Measurements from ENCODE around the gene ANKS4B.
"Not testable (repeated sequence)": the region's sequence is repeated elsewhere in the genome, so short reads cannot be mapped to it uniquely, and the experiment has no call there.

Gene ANKS4B, protein sequence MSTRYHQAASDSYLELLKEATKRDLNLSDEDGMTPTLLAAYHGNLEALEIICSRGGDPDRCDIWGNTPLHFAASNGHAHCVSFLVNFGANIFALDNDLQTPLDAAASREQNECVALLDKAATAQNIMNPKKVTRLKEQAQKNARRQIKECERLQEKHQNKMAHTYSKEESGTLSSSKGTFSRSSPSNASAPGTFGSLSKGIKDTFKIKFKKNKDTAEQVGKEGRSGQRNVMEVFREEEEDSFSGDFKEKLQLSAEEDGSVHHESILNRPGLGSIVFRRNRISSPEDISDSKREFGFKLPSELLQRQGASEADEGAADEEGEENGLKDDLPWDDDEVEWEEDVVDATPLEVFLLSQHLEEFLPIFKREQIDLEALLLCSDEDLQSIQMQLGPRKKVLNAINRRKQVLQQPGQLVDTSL

GRCh38 chr16:21233521-21234150 is at the start of gene ANKS4B:
Gene ANKS4B (plus strand): TSS chr16:21233699. CDS start chr16:21233738, 39 bp downstream.
- DNase-seq (ENCODE audit: low read depth), result no peak

- no peak for DNase-seq (ENCODE audit: low read depth)
These were observed 49.5 kb upstream of the ANKS4B start for GRCh38 chr16:21183995-21184394.

GRCh38 chr16:21184834-21185233 is 48.7 kb upstream of the ANKS4B start:
- peak; percentile 3 for DNase-seq (ENCODE audit: low read depth)

GRCh38 chr16:21185659-21186325 is 47.7 kb upstream of the ANKS4B start:
- no peak for DNase-seq (ENCODE audit: low read depth)

GRCh38 chr16:21186326-21186691 is 47.2 kb upstream of the ANKS4B start:
- no peak for DNase-seq (ENCODE audit: low read depth)

- no peak for DNase-seq (ENCODE audit: low read depth)
These were observed 44.2 kb upstream of the ANKS4B start for GRCh38 chr16:21189311-21189710.

- DNase-seq (ENCODE audit: low read depth), result no peak
These were observed 43.5 kb upstream of the ANKS4B start for GRCh38 chr16:21190013-21190412.

DNA sequence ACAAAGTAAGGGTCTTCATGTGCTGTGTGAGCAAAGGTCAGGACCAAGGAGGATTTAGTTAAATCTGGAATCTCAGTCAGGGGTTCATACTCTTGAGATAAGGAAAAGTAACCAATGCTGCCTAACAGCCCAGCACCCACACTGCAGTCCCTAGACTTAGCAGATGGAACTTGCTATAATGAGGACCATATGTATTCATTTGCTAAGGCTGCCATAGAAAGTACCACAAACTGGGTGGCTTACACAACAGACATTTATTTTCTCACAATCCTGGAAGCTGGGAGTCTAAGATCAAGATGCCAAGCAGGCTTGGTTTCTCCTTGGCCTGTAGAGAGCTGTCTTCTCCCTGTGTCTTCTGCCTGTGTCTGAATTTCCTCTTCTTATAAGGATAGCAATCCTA is 42.9 kb upstream of the ANKS4B start:
- no peak for DNase-seq (ENCODE audit: low read depth)

- no peak for DNase-seq (ENCODE audit: low read depth)
These were observed 40.5 kb upstream of the ANKS4B start for GRCh38 chr16:21192991-21193390.

DNA sequence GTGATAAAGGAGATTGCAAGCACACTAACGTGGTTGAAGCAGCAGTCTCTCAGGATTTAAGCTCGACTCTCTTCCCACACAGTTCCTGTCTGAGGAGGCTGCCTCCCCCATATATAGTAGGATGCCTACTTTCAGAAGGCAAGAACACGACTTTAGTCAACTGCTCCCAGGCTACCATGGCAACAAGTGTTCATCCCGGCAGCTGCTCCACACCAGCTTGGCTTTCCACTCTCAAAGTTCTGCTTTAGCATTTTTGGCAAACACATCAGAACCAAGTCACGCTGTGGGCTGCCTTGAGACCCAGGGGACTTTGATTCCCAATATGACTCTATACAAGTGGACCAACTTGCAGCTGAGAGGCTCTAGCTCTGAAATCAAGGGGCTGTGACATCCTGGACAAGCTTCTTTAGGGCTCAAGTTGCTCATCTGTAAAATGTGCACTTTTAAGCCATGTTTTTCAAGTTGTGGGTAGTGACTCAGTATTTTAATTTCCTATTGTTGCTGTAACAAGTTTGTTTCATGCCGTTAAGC is 38.7 kb upstream of the ANKS4B start:
- no peak for DNase-seq (ENCODE audit: low read depth)

- DNase-seq (ENCODE audit: low read depth), result not testable (repeated sequence)
These were observed 38.2 kb upstream of the ANKS4B start for GRCh38 chr16:21195330-21195729.

- DNase-seq (ENCODE audit: low read depth), result no peak
These were observed 36.4 kb upstream of the ANKS4B start for GRCh38 chr16:21197112-21197511.

GRCh38 chr16:21197621-21198020 is 35.9 kb upstream of the ANKS4B start:
- no peak for DNase-seq (ENCODE audit: low read depth)

- no peak for DNase-seq (ENCODE audit: low read depth)
These were observed 33.8 kb upstream of the ANKS4B start for GRCh38 chr16:21199607-21200218.

GRCh38 chr16:21203155-21203797 is 30.2 kb upstream of the ANKS4B start:
- DNase-seq (ENCODE audit: low read depth), result no peak

DNA sequence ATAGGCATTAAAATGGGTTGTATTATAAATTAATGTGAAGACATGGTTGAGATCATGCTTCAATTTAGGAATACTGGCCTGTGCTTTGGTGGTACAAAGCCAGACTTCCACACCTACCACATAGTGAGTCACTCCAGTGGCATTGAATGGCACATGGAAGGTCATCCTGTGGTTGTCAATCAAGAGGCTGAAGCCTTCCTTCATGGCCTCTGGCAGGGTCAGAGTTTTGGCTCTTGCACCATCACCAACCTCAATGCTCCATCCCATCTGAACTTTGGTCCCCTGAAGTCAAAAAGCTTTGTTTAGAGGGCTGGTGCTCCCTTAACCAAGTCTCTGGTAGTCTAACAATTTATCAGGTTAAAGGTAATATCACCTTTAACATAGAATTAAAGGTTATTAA is 28.2 kb upstream of the ANKS4B start:
- DNase-seq (ENCODE audit: low read depth), result no peak

- DNase-seq (ENCODE audit: low read depth), result no peak
These were observed 26.9 kb upstream of the ANKS4B start for GRCh38 chr16:21206550-21206949.

DNA sequence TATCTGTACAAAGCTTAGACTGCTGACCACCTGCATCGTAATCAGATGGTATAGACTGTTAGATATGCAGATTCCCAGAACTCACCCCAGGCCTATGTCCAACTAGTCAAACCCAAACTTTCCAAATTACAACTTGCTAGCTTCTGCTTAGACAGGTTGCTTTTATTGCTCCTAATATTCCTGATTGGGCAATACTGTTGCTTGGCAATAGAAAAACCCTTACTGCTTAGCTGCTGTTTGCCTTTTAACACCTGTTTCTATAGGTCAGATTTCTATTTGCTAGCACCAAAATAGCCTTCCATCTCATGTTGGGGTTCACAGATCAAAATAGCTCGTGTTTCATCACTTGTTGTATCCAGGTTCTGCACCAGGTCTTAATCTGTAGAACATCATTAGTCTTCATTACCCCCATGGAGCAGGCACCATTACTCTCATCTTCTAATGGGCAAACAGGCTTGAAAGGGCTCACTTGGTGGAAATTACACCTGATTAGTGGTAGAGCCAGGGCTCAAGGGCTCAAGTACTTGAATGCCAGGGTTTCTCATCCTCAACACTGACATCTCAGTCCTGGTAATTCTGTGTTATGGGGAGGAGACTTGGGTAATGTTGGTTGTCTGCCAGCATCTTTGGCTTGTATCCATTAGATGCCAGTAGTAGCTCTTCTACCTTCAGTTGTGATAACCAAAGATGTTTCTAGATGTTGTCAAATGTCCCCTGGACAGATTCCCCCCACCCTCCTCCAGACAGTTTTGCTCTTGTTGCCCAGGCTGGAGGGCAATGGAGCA is 24.9 kb upstream of the ANKS4B start:
- DNase-seq (ENCODE audit: low read depth), result no peak

DNA sequence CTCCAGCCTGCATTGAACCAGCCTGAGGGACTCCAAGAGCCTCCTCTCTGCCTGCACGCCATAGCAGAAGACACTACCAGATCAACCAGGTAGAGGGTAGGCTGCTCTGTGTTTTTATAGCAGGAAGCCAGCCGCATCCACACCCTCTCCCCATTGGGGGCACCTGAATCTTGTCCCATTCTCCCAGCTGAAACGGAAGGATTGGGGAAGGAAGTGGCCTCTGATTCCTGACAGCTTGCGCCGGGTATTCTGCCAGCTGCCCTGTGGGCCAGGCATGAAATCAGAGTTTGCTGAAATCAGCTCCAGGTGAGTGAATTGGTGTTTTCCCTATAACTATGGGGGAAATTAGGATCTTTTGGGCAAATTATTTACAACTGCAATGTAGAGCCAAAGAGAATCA is 22.0 kb upstream of the ANKS4B start, which contains the start of gene ZP2:
Gene ZP2 (minus strand): TSS at position 89 of the 400 bp plus-strand sequence. CDS start 27 bp downstream, at position 62.
- no peak for DNase-seq (ENCODE audit: low read depth)

- DNase-seq (ENCODE audit: low read depth), result no peak
These were observed 19.4 kb upstream of the ANKS4B start for GRCh38 chr16:21214086-21214485.

GRCh38 chr16:21217121-21217520 is 16.4 kb upstream of the ANKS4B start:
- DNase-seq (ENCODE audit: low read depth), result no peak

All from stimulated activated CD8-positive, alpha-beta memory T cell treated with anti-CD3 and anti-CD28 coated beads, Interleukin-4, amount 100 ng/mL, for 24 hours (primary cell).